Measurements from ENCODE around the gene FSCN2.
"Not testable (repeated sequence)": the region's sequence is repeated elsewhere in the genome, so short reads cannot be mapped to it uniquely, and the experiment has no call there.

Gene FSCN2

GRCh38 chr17:81524039-81524864, 3.9 kb upstream of the FSCN2 start:
- Mint-ChIP-seq H3K27ac (no peak overlapping the region), H3K27me3 (peaks cover 6% of the 10 kb centered on the region in 2 donors), H3K4me3 (no peak overlapping the region), H3K4me1 (peaks cover 13 to 35% of the 10 kb centered on the region in 2 donors), H3K9me3 (no peaks in the 10 kb centered on the region), H3K36me3 (peaks cover 0 to 2% of the 10 kb centered on the region in 2 donors)
- ATAC-seq (replicated peaks) (no peak), DNase-seq (no peak)

DNA sequence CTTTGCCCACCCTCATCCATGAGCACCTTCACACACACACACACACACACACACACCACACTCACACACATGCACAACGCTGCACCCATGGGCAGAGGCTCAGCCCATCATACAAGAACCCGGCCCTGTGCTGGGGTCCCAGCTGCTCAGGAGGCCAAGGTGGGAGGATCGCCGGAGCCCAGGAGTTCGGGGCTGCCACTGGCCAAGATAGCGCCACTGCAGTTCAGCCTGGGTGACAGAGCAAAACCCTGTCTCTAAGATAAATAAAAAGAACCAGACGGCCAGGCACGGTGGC, 3.4 kb upstream of the FSCN2 start:
- peaks cover 0 to 2% of the 10 kb centered on the region in 2 donors for H3K36me3 Mint-ChIP-seq
- ATAC-seq (replicated peaks) (no peak), DNase-seq (no peak)
- no peak overlapping the region for H3K27ac Mint-ChIP-seq
- peaks cover 10 to 30% of the 10 kb centered on the region in 2 donors for H3K4me1 Mint-ChIP-seq
- H3K27me3 Mint-ChIP-seq = peaks cover 6% of the 10 kb centered on the region in 2 donors
- peak overlapping the region in 1 of 2 donors; percentile 28 for H3K4me3 Mint-ChIP-seq
- no peaks in the 10 kb centered on the region for H3K9me3 Mint-ChIP-seq

- DNase-seq = no peak
- ATAC-seq (replicated peaks) = no peak
- Mint-ChIP-seq H3K9me3 (no peaks in the 10 kb centered on the region), H3K4me1 (peaks cover 3 to 19% of the 10 kb centered on the region in 2 donors), H3K4me3 (no peak overlapping the region), H3K27ac (no peak overlapping the region), H3K36me3 (peaks cover 0 to 2% of the 10 kb centered on the region in 2 donors), H3K27me3 (peaks cover 6% of the 10 kb centered on the region in 2 donors)
Measured at GRCh38 chr17:81526662-81527571, 1.3 kb upstream of the FSCN2 start.

DNA sequence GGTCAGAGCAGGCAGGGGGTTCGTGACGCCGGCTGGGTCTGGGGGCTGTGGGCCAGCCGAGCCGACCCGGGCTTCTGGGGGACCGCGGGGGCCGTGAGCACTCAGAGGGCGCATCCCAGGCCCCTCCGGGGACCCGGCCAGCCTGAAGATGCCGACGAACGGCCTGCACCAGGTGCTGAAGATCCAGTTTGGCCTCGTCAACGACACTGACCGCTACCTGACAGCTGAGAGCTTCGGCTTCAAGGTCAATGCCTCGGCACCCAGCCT, 140 bp downstream of the FSCN2 start:
- peaks cover under 1 to 8% of the 10 kb centered on the region in 2 donors for H3K4me1 Mint-ChIP-seq
- no peak overlapping the region for H3K27ac Mint-ChIP-seq
- DNase-seq (no peak), ATAC-seq (replicated peaks) (no peak)
- H3K9me3 Mint-ChIP-seq = no peaks in the 10 kb centered on the region
- H3K36me3 Mint-ChIP-seq = peaks cover 0 to under 1% of the 10 kb centered on the region in 2 donors
- H3K4me3 Mint-ChIP-seq = no peak overlapping the region
- peaks cover 6% of the 10 kb centered on the region in 2 donors for H3K27me3 Mint-ChIP-seq

GRCh38 chr17:81528651-81529436, 667 bp downstream of the FSCN2 start:
- Mint-ChIP-seq H3K4me1 (peaks cover 0 to 8% of the 10 kb centered on the region in 2 donors), H3K27me3 (peaks cover 6% of the 10 kb centered on the region in 2 donors), H3K9me3 (no peaks in the 10 kb centered on the region), H3K27ac (no peak overlapping the region), H3K36me3 (no peaks in the 10 kb centered on the region), H3K4me3 (no peak overlapping the region)
- ATAC-seq (replicated peaks) (no peak), DNase-seq (no peak)

- Mint-ChIP-seq H3K4me1 (peaks cover 0 to 10% of the 10 kb centered on the region in 2 donors), H3K27ac (no peak overlapping the region), H3K27me3 (peaks cover 6% of the 10 kb centered on the region in 2 donors), H3K4me3 (peak overlapping the region in 1 of 2 donors; percentile 22), H3K36me3 (no peaks in the 10 kb centered on the region), H3K9me3 (no peaks in the 10 kb centered on the region)
- no peak for ATAC-seq (replicated peaks)
- no peak for DNase-seq
Measured at GRCh38 chr17:81529437-81529803, 1.2 kb downstream of the FSCN2 start.

DNA sequence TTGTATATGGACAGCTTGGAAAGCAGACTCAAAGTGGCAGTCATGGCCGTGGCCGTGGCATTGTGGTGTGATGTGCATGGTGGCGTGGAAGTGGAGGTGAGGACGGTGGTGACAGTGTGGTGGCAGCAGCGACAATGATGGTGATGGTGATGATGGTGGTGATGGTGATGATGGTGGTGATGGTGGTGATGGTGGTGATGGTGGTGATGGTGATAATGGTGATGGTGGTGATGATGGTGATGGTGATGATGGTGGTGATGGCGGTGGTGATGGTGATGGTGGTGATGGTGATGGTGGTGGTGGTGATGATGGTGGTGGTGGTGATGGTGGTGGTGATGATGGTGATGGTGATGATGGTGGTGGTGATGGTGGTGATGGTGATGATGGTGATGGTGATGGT, 2.8 kb downstream of the FSCN2 start:
- DNase-seq; H3K9me3 Mint-ChIP-seq; ATAC-seq (replicated peaks); H3K4me3 Mint-ChIP-seq; H3K36me3 Mint-ChIP-seq; H3K4me1 Mint-ChIP-seq; H3K27ac Mint-ChIP-seq: not testable (repeated sequence)
- peaks cover 12 to 14% of the 10 kb centered on the region in 2 donors for H3K27me3 Mint-ChIP-seq

GRCh38 chr17:81531998-81532404, 3.8 kb downstream of the FSCN2 start:
- H3K4me3 Mint-ChIP-seq; H3K36me3 Mint-ChIP-seq; H3K27ac Mint-ChIP-seq; ATAC-seq (replicated peaks); H3K9me3 Mint-ChIP-seq; DNase-seq: not testable (repeated sequence)
- H3K27me3 Mint-ChIP-seq = peaks cover 8 to 15% of the 10 kb centered on the region in 2 donors
- peaks cover 0 to 10% of the 10 kb centered on the region in 2 donors for H3K4me1 Mint-ChIP-seq

GRCh38 chr17:81532490-81533287, 4.5 kb downstream of the FSCN2 start:
- Mint-ChIP-seq H3K36me3 (peaks cover 4 to 8% of the 10 kb centered on the region in 2 donors), H3K27ac (no peak overlapping the region), H3K9me3 (no peaks in the 10 kb centered on the region)

GRCh38 chr17:81533339-81534141, 5.4 kb downstream of the FSCN2 start:
- Mint-ChIP-seq H3K4me3 (no peak overlapping the region), H3K4me1 (peaks cover 9 to 21% of the 10 kb centered on the region in 2 donors), H3K27ac (no peak overlapping the region), H3K36me3 (peaks cover 13 to 16% of the 10 kb centered on the region in 2 donors), H3K27me3 (peaks cover 20% of the 10 kb centered on the region in 2 donors), H3K9me3 (no peaks in the 10 kb centered on the region)
- DNase-seq (no peak), ATAC-seq (replicated peaks) (no peak)

More at GRCh38 chr17:81532490-81533287, 4.5 kb downstream of the FSCN2 start:
- ATAC-seq (replicated peaks) (no peak), DNase-seq (no peak)
- H3K4me3 Mint-ChIP-seq = no peak overlapping the region
- H3K27me3 Mint-ChIP-seq = peaks cover 14 to 16% of the 10 kb centered on the region in 2 donors
- peaks cover 5 to 17% of the 10 kb centered on the region in 2 donors for H3K4me1 Mint-ChIP-seq

DNA sequence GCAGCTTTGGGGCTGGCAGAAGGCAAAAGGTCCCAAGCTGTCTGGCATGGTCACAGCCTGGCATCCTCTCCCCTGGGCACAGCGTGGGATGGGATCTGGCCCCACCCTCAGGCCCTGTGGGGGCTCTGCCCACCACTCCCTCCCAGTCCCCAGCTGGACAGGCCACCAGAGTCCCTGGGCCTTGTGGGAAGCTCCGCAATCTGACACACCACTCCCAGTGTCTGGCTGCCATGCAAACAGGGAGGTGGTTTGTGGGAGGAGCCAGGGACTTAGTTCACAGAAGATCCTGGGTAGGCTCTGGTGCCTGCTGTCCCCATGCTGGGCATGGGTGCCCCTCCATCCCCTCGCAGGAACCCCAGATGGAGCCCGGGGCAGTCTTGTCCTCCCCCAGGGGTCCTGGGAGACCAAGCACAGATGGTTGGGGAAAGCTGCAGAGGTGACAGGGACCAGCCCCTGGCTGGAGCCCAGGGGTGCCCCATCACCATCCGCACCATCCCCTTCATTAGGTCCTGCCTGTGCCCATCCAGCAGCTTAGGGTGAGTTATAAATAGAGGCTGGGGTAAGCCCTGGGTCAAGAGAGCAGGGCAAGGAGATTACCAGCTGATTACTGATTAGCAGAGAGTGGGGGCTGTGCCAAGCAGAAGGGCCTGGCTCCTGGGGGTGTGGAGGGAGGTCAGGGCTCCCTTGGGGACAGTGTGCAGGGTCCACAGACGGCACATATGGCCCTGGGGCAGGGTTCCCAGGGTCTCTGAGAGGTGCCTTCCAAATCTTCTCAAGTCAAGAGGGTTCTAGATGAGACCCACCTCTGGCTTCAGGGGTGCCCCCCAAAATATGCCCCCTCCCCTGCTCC, 6.2 kb downstream of the FSCN2 start:
- Mint-ChIP-seq H3K27ac (peak overlapping the region; percentile 68), H3K27me3 (peaks cover 20% of the 10 kb centered on the region in 2 donors), H3K36me3 (peaks cover 19 to 24% of the 10 kb centered on the region in 2 donors), H3K4me1 (peaks cover 10 to 21% of the 10 kb centered on the region in 2 donors), H3K4me3 (no peak overlapping the region), H3K9me3 (no peaks in the 10 kb centered on the region)
- DNase-seq = no peak
- ATAC-seq (replicated peaks) = no peak

- no peaks in the 10 kb centered on the region for H3K9me3 Mint-ChIP-seq
- H3K36me3 Mint-ChIP-seq = peaks cover 22 to 25% of the 10 kb centered on the region in 2 donors
- H3K27me3 Mint-ChIP-seq = peaks cover 20% of the 10 kb centered on the region in 2 donors
- DNase-seq = no peak
- peak overlapping the region; percentile 68 for H3K27ac Mint-ChIP-seq
- H3K4me1 Mint-ChIP-seq = peaks cover 10 to 21% of the 10 kb centered on the region in 2 donors
- no peak for ATAC-seq (replicated peaks)
- no peak overlapping the region for H3K4me3 Mint-ChIP-seq
Measured at GRCh38 chr17:81535007-81535328, 6.8 kb downstream of the FSCN2 start.

Measured in stimulated activated naive B cell treated with anti-CD40 and anti-IgM and Interleukin-4, amounts not matched to agents 10 μg/mL and 1 μg/mL and 100 μg/mL, for 72 hours (primary cell).